TTC549 (cell line): ENCODE measurements around the gene C11orf21.

ENCODE experiments used
- FAIRE-seq: peaks from 2 replicates; lab custom pipeline; 2012; peaks lifted over from hg19 to GRCh38; lab: Jason Lieb, UNC

Gene C11orf21

DNA sequence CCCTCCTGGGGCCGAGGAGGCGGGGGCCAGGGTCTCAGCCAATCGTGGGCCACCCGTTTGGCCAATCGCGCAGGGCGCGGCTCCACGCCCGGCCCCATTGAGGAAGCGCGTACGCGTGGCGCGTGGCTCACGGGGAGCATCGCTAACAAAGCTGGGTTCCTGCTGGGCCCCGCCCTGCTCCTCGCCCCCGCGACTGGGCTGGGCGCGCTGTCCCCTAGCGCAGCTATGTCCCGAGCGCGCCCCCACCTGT lies 30.7 kb downstream of the C11orf21 start:
- FAIRE-seq: no peak

DNA sequence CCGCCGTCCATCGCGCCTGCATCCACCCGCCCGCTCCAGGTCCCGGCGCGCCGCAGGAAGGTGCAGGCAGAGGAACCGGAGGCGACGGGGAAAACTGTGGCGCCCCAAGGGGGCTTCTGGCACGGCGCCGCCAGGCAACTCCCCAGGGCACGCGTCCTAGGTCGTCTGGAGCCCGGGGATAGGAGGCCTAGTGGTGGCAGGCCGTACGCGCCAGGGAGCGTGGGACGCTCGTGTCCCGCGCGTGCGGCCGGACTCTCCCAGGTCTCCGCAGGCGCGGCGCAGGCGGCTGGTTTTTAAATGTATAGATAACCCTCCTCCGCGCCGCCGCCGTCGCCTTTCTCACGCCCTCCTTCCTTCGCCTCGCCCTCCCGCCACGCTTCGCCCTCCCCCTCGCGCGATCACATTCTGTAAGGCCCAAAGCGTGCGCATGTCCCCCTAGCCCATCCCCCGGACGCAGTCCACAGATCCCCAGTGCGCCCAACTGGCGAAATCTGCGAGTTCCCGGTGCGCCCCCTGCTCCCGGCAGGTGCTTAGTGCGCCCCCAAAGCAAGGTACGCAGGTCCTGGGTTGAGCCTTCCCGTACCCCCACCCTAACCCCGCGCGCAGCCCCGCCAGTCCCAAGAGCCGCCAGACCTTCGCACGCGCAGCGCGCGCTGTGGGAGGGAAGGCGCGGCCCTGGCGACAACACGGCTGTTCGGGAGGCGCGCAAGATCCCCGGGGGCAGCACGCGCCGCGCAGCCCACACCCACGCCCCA lies 31.2 kb downstream of the C11orf21 start, which contains the start of gene ASCL2:
ASCL2 (minus strand) TSS at position 267 of the 755 bp plus-strand sequence; CDS start at position 11, 256 bp downstream.
- FAIRE-seq: no peak

DNA sequence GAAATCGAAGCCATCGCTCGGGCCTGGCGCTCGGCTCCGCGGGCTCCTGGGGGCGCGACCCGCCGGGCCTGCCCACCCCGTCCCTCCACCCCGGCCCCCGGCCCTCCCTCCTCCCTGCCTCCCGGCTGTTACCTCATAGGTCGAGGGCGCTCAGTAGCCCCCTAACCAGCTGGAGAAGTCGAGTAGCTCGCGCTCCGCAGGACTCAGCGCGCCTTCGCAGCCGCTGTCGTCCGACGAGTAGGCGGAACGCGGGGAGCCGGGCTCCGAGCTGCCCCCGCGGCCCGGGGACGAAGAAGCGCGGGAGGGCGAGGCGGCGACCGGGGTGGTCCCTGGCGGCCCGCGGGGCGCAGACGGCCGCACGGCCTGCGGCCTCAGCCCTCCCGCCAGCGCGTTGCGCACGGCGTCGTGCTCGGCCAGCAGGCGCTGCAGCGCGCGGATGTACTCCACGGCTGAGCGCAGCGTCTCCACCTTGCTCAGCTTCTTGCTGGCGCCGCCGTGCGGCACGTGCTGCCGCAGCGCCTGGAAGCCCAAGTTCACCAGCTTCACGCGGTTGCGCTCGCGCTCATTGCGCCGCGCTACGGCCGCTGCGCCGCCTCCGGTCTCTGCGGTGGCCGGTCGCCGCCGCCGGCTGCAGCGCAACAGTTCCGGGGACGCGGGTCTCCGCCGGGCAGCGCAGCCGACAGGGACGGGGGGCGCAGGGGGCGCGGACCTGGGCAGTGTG lies 32.0 kb downstream of the C11orf21 start:
- no peak for FAIRE-seq

DNA sequence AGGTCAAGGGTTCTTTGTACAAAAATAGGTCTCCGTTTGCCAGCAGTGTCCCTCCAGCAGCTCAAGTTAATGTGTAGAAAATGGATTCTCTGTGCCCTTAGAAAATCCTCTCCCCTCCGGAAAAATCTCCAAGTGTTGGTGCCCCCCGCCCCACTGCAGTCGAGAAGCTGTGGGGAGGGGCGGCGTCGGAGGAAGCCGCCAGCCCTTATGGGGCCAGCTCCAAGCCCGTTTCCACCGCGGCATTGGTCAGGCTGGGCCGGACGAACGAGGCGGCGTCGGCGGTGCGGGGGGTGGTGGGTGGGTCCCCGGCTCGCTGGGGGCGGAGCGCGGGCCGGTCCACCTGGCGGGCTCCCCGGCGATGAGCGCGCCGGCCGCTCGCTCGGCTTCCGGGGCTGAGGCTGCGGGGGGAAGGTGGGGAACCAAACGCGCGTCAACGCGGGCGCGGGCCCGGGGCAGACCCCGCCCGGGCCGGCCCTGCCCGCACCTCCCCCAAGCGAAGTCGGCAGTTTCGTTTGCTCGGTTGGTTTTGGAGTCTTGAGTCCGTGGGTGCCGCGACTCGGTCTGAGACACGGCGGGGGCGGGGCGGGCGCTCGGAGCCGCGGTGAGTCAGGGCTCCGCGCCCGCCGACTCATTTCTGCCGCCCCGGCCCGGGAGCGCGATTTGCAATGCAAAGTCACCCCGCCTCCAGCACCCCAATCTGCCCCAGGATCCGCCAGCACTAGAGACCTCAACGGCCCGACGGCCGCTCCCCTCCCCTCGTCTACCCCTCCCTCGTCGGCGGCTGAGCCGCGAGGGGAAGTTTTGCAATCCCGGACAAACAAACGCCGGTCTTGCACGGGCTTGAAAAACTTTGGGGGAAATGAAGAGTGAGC lies 32.8 kb downstream of the C11orf21 start:
- no peak for FAIRE-seq

DNA sequence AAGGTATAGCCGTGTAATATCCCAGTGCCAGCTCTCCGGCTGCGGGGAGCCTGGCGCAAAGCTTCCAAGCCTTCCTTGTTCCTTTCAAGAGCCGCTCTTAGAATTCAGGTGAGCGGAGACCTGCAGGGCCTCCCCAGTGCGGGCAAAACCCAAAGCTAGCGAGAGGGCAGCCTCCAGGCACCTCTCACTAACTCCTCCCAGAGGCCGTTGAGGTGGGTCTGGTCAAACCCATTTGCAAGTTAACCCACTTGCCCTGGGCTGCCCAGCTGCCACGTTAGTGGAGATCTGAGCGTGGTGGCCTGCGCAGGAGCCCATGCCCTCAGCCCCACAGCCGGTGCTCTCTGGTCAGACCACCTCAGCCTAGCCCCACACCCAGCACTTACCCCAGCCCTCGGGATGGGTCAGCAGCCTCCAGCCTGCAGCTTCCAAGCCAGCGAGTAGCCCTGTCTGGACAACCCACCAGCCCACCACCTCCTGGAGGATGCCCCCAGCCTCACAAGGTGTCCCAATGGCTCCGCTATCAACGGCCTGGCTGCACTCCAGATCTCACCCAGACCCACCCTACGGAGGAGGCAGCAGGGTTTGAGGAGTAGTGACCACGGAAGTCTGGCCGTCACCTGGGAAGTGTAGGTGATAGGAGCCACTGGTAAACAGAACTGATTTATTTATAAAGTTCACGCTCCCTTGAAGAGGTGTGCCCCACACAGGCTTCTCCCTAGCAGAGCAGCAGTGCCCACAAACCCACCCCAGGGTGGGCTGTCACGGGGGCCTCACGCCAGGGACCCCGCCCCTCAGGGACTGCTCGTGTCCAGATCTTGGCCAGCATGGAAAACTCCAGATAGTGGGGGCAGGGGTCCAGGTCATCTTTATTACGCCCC lies 33.6 kb downstream of the C11orf21 start:
- FAIRE-seq: no peak

DNA sequence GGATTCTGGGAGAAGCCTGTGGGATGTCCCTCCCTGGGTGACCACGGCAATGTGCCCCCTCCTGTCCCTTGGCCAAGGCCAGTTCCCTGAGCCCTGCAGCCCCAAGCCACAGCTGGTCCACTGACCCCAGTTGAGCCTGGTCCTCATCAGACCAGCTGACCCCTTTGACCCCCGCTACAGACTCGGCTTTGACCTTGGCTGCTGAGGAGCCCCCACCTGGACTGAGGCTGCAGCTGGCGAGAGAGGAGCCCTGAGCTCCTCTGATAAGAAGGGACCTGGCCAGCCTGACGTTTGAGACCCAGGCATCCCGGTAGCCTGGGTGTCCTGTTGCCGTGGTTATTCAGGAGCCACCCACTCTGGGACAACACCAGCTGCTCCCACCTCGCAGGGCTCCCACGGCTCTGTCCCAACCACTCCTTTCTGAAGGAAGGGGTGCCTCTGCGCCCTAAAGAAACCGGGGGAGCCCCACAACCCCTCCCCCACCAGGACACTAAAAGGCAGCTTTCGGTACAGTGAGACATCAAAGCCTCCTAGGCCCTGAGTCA lies 34.3 kb downstream of the C11orf21 start:
- FAIRE-seq: no peak

DNA sequence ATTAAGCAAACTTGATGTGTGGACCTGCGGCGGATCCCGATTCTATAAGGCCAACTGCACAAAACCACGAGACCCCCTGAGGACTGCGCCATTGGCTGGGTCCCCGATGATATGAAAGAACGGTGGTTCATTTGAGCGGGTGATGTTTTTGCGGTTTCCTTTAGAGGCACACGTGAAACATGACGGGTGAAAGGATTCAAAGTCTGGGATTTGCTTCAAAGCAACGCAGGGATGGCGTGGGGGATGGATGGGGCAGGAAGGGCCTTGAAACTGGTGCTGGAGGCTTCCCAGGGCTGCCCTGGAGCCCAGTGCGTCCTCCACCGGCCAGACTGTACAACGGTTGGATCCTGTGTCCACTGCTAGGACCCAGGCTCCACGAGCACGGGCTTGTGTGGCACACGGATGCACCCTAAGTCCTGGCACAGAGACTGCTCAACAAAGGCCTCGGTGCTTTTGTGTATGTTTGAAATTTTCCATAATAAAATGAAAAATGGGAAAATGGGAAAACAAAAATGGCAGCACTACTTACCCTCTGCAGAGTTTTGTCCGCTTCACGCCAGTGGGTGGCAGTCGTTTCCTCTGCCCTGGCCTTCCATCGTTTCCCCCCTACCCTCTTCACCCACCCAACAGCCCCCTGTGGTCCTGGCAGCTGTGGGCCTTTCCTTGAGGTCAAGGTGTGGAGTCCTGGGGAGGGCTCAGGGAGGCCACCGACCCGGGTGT lies 35.0 kb downstream of the C11orf21 start:
- no peak for FAIRE-seq

DNA sequence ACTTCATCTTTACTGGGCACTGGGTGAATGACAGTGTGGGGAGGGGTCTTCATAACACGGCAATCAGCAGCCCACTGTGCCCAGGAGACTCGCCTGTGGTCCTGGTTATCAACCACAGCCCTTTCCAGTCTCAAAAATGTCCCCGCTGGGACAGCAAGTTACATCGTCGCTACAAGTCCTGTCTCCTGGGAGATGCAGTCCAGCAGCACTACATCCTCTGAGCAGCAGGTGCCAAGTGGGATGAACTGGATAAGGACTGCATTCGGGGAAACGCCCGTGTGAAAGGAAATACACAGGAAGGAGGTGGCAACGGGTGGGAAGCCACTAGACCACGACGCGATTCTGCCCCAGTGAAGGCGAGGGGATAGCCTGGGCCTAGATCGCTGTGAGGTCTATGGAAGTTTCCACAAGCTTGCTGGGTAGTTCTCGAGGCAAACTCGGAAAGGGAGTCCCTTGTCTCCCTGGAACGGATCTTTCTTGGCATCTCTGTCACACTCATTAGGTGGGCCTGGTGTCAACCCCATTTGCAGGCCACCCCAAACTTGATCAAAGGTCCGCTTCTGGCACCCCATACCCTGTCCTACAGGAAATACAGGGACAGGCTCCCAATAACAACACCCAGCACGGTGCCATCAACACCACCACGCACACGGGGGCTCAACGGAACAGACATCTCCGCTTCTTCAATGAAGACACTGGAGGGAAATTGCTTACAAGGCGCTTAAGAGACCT lies 35.7 kb downstream of the C11orf21 start:
- FAIRE-seq: no peak

DNA sequence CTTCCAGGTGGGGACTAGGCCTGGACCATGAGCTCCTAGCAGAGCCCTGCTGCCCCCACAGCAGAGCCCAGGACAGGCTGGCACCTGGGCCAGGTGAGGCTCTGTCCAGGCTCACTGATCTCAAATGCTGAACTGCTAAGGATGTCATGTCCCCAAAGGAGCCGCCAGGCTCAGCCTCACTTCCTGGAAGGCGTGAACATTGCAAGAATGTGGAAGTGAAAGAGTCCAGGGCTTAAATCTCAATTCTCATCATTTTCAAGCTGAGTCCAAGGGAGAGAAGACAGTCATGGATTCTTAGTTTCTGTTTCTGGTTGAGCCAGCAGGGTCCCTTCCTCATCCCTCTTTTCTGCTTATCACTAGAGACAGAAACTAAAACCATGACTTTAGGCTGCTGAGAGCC lies 36.3 kb downstream of the C11orf21 start:
- FAIRE-seq: no peak

DNA sequence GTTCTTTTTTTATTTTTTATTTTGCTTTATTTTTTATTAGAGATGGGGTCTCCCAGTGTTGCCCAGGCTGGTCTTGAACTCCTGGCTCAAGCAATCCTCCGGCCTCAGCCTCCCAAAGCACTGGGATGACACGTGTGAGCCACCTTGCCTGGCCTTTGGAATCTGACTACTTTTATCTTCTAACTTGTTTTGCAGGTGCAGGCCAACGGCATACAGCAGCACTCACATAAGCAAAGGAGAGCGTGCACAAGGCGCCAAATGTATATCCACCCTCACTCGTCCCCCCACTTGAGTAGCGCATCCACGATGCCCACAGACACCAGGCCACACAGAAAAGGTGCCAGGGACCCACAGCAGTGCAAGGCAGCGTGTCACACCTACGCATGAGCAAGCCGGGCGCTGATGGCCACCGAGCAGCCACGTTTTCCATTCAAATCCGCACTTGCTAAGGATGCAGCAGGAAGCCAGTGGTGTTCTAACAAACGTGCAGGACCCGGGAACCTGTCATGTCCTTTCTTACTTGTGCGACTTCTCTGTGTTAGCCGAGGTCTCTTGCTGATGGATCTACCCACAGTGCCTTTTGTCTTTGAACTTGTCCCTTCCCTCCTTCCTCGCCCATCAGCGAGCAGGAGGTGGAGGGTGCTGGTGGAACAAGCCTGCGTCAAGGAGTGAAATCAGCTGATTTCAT lies 37.2 kb downstream of the C11orf21 start:
- FAIRE-seq: no peak

DNA sequence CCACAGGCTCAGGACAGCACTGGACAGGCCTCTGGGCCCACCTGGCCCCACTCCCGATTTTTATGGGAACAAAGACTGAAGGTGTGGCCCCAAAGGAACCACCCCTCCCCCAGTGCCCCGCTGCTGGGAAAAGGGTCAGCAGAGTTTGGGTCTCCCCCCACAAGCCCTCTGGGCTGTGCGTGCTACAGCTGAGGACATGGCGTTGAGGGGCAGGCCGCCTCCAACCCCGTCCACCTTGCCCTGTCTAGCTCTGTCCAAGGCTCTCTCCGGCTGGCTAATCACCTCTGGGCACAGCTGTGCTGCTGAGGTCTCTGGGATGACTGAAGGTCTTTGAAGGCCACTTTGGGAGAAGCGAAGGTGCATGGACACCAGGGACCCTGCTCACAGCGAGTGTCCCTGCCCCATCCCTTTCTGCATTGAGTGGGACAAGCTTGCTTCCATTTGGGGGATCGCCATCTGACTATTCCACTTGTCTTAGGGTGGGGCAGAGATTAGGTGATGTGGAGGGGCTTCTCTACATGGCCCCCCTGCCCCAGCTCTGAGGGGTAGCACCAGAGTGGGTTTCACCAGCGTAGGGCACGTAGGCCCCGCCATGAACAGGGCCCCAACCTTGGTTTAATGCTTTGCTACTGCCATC lies 37.9 kb downstream of the C11orf21 start:
- no peak for FAIRE-seq

DNA sequence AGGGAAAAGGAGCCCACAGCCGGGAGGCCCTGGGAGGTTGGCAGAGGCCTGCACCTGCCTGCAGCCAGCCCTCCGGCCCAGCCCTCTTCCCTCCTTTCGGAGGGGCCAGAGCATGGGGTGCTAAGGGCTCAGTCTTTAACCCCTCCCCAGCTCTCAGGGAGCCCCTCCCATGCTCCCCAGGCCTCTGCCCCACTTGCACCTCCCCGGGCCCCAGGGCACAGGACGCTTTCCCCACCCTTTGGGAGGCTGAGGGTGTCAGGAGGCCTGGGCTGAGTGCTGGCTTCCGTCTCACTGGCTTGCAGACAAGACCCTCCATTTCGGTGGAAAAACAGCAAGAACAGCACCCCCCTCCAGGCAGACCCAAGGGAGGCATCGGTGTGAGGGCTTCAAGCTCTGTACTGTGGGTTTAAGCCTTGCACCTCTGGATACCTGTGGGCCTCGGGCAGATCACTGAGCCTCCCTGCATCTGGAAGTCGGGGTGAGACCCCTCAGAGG lies 38.6 kb downstream of the C11orf21 start:
- FAIRE-seq: no peak

DNA sequence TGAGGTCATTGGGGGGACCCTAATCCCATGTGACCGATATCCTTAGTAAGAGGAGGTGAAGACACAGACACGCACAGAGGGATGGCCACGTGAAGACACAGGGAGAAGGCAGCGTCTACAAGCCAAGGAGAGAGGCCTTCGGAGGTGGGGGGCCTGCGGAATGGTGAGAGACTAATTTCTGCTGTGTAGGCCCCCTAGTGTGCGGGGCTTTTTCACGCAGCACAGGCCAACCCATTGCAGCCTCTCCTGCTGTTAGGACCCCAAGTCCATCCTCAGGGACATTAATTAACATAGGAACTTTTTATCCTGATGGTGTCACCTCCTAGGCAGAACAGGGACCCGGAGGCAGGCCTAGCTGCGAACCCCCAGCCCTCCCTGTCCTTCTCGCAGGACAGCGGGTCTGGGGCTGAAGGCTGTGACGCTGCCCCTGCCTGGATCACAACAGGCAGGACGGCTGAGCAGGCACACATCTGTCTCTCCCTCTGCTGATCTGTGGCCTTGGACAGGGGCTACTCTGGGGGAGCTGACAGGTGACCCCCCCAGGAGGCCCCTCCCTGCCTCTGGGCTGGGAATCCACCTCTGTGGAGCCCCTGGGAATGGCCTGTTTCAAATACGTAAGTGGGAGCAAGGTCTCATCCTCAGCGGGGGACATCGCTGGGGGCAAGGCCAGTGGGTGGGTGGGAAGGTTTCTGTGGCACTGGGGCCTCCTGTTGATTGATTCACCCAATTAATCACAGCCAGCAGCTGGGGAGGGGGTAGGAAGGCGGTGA lies 39.2 kb downstream of the C11orf21 start:
- FAIRE-seq: no peak

DNA sequence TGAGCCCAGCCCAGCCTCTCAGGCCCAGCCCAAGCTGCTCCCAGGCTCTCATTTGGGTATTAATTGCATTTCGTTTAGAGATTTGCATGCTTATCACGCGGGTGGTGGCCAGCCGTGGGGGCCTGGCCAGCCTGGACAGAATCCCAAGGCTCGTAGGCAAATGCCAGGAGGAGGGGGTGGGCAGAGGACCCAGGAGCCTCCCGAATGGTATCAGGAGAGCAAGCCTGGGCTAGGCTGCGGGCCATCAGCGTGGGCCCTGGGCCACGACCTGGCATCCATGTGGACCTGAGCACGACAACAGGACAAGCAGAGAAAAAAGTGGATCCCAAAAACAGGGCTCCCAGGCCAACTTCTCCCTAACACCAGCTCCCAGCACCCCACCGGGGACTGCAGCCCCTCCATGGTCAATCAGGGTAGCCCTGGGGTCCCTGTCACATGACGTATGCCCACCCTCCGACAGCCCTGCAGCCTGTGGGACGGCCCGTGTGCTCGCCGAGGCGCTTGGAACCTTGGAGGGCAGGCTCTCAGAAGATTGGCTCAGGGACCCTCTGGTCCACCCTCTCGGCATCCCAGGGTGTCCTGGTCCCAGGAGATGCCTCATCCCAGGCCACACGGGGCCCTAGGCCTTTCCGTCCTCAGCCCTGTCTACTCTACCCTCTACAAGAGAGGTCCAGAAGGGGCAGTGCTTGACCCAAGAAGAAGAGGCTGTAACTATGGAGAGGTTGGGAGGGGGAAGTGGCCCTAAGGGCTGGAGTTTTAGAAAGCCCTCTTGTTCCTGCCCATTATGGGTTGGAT lies 40.1 kb downstream of the C11orf21 start:
- FAIRE-seq: no peak

DNA sequence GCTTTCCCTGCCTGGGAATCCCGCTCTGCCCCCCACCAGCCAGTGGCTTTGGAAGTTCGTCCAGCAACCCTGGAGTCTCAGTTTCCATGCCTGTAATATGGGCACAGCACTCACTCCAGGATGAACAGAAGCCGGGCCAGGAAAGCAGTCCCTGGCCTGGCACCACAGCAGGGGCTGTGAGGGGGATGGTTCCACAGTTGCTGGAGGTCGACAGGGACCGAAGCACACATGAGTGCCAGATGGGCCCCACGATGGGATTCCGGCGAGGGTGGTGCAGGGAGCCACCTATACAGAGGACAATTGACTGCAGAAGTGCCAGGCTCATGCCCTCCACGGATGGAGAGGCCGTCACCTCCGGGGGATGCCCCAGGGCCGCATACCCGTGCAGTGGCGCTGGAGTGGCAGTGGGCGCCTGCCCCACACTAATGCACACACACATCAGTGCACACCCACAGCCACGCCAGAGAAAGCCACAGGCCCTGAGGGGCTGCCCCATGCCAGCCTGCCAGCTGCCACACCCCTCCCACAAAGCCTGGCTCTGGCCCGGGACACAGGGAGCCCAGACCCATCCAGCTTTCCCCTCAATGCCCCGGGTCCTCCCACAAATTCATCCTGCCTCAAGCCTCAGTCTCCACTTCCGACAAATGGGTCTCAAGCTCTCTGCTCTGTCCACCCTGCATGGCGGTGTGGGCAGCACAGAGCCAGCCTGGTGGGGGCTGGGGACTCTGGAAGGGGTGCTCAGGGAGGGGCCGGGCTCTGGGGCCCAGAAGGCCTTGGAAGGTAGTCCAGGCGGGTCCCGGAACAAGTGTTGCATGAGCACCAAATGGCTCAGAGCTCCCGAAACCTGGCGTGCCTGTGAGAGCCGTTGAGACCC lies 41.0 kb downstream of the C11orf21 start:
- no peak for FAIRE-seq

DNA sequence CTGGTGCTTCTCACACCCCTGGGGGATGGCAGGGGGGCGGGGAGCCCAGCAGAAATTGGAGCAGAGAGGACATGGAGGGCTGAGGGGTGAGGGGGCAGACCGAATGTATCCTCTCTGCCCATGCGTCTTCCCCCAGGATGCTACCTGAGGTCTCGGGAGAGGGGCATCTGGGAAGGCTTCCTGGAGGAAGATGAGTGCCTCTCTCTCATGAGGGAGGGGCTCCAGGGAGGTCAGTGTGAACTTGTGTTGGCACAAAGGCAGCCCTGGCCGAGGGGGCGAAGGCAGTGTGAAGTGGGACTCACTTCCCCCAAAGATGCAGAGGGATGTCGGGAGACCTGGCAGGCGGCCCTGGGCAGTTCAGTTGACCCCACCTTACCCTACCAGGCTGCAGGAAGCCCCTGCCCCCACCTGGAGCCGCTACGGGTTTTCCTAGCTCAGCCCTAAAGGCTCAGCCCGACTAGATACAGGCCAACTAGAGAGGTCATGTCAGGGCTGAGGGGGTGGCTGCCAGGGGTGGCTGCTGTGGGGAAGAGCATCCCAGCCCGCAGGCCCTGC lies 41.7 kb downstream of the C11orf21 start:
- FAIRE-seq: no peak
